GM19467 (cell line): ENCODE results near the gene BMP4.

Experiments
- ATAC-seq: cut with Tn5 transposase; IDR thresholded peaks from one replicate; pipeline ENCODE4 v1.9.1; 2021; ENCODE audit warnings: mild to moderate bottlenecking, moderate library complexity; ENCODE audit not compliant: unreplicated experiment

BMP4 gene

GRCh38 chr14:53967606-53968005 is 11.0 kb upstream of the BMP4 start:
- no peak for ATAC-seq

GRCh38 chr14:53964249-53964648 is 7.6 kb upstream of the BMP4 start:
- ATAC-seq: no peak

- ATAC-seq: no peak
Observed at GRCh38 chr14:53963320-53964227, 6.9 kb upstream of the BMP4 start.

GRCh38 chr14:53962953-53963319 is 6.3 kb upstream of the BMP4 start:
- ATAC-seq: no peak

- ATAC-seq: no peak
Observed at GRCh38 chr14:53958628-53959027, 2.0 kb upstream of the BMP4 start.

- ATAC-seq: no peak
Observed at GRCh38 chr14:53957739-53958138, 1.1 kb upstream of the BMP4 start.

GRCh38 chr14:53955671-53956426 is 776 bp downstream of the BMP4 start:
- no peak for ATAC-seq

GRCh38 chr14:53955229-53955556 is 1.4 kb downstream of the BMP4 start:
- ATAC-seq: no peak

GRCh38 chr14:53954551-53955228 is 1.9 kb downstream of the BMP4 start:
- ATAC-seq: no peak

GRCh38 chr14:53953828-53954550 is 2.6 kb downstream of the BMP4 start:
- no peak for ATAC-seq

- ATAC-seq: no peak
Observed at GRCh38 chr14:53953002-53953827, 3.4 kb downstream of the BMP4 start.

GRCh38 chr14:53952533-53952932 is 4.1 kb downstream of the BMP4 start:
- no peak for ATAC-seq

- no peak for ATAC-seq
Observed at GRCh38 chr14:53951627-53952303, 4.9 kb downstream of the BMP4 start.

GRCh38 chr14:53951243-53951626 is 5.4 kb downstream of the BMP4 start:
- ATAC-seq: no peak

GRCh38 chr14:53950031-53950793 is 6.4 kb downstream of the BMP4 start:
- no peak for ATAC-seq

- no peak for ATAC-seq
Observed at GRCh38 chr14:53949201-53949600, 7.4 kb downstream of the BMP4 start.

- no peak for ATAC-seq
Observed at GRCh38 chr14:53948205-53948884, 8.3 kb downstream of the BMP4 start.

- ATAC-seq: no peak
Observed at GRCh38 chr14:53947452-53948204, 9.0 kb downstream of the BMP4 start.
